Endothelial cell of umbilical vein (primary cell): ENCODE results near the gene CRELD2.

ENCODE experiments used
- CTCF ChIP-seq, 2 donors: IDR thresholded peaks; 1 replicate in 1 of 2; 2 replicates in 1 of 2; pipeline ENCODE4 v1.5.1; 2011; ENCODE audit warnings: low read length in 2 of 2, mild to moderate bottlenecking in 2 of 2, moderate library complexity in 2 of 2, control low read depth in 1 of 2, inconsistent platforms in 1 of 2, low read depth in 1 of 2; ENCODE audit not compliant: insufficient read depth in 1 of 2; ENCODE audit errors: extremely low read depth in 1 of 2
- EZH2 ChIP-seq: IDR thresholded peaks from 2 replicates; pipeline ENCODE4 v1.6.1; 2012; ENCODE audit warnings: borderline replicate concordance, low read depth, mild to moderate bottlenecking, moderate library complexity, low read length, inconsistent platforms; ENCODE audit not compliant: severe bottlenecking
- GATA2 ChIP-seq: IDR thresholded peaks from 2 replicates; pipeline ENCODE4 v1.7.0; 2011; ENCODE audit warnings: low read depth, mild to moderate bottlenecking, moderate library complexity, mixed read lengths, low read length; ENCODE audit not compliant: insufficient read length, insufficient read depth
- JUN ChIP-seq: IDR thresholded peaks from 2 replicates; pipeline ENCODE4 v1.6.1; 2011; ENCODE audit warnings: borderline replicate concordance, low read depth; ENCODE audit not compliant: insufficient read length, insufficient read depth
- MAX ChIP-seq: IDR thresholded peaks from 2 replicates; pipeline ENCODE4 v1.6.1; 2011; ENCODE audit not compliant: insufficient read depth, insufficient read length
- MYC ChIP-seq: IDR thresholded peaks from one replicate; pipeline ENCODE4 v1.6.1; 2011; ENCODE audit warnings: mild to moderate bottlenecking, low read depth, low read length
- POLR2A ChIP-seq: IDR thresholded peaks from 2 replicates; pipeline ENCODE4 v1.6.1; 2012; ENCODE audit warnings: low read depth, mild to moderate bottlenecking, control low read depth, low read length
- POLR2AphosphoS5 ChIP-seq: IDR thresholded peaks from 2 replicates; pipeline ENCODE4 v1.6.1; 2012; ENCODE audit warnings: low read depth, mild to moderate bottlenecking, control low read depth, low read length, moderate library complexity; ENCODE audit not compliant: insufficient read depth

- TF ChIP-seq POLR2A (no peak), CTCF (IDR thresholded peaks at IDR 0.05; ENCODE audit: extremely low read depth in 1 of 2, insufficient read depth in 1 of 2, low read depth in 1 of 2, low read length in 2 of 2) (no peak), JUN (no peak), EZH2 (no peak), POLR2AphosphoS5 (no peak), MYC (no peak), MAX (no peak), GATA2 (no peak)
These were observed 49.3 kb downstream of the CRELD2 start for GRCh38 chr22:49967706-49968208.
